CD14-positive monocyte (primary cell): ENCODE measurements around the gene SPINK6. TPM values are rescaled to one million over a fixed set of nuclear protein-coding genes. Genes with fewer than 3 reads are reported as not detected.

Experiments
- DNase-seq, 3 donors: peaks; one replicate each; pipeline ENCODE4 v3.0.0-alpha.2; 2011 to 2022
- H2AFZ ChIP-seq: 2 replicates; pipeline ENCODE4 v1.6.0; 2012; ENCODE audit warnings: mild to moderate bottlenecking, low read depth, low read length, inconsistent platforms; ENCODE audit not compliant: insufficient read depth, poor library complexity, severe bottlenecking
- H3K27ac ChIP-seq, 2 donors: 1 replicate in 1 of 2; 2 replicates in 1 of 2; pipeline ENCODE4 v1.5.1; 2012 to 2013; ENCODE audit warnings: low read length in 2 of 2, control low read depth in 1 of 2, inconsistent platforms in 1 of 2, low read depth in 1 of 2, mild to moderate bottlenecking in 1 of 2
- H3K27me3 ChIP-seq, 2 donors: one replicate each; pipeline versions ENCODE4 v1.6.0 to v1.6.1; 2011 to 2013; ENCODE audit warnings: low read length in 2 of 2; ENCODE audit not compliant: control insufficient read depth in 2 of 2, insufficient read depth in 2 of 2
- H3K36me3 ChIP-seq, 2 donors: replicated peaks in 1 of 2; 1 replicate in 1 of 2; 2 replicates in 1 of 2; pipeline versions ENCODE4 v1.5.1 to v1.6.1; 2012 to 2013; ENCODE audit warnings: low read length in 2 of 2, control low read depth in 1 of 2, inconsistent platforms in 1 of 2, mild to moderate bottlenecking in 1 of 2; ENCODE audit not compliant: insufficient read depth in 2 of 2, control insufficient read depth in 1 of 2
- H3K4me1 ChIP-seq, 2 donors: 1 replicate in 1 of 2; 2 replicates in 1 of 2; pipeline versions ENCODE4 v1.5.1 to v1.6.1; 2012 to 2013; ENCODE audit warnings: low read length in 2 of 2, control low read depth in 1 of 2, inconsistent platforms in 1 of 2, mild to moderate bottlenecking in 1 of 2, moderate library complexity in 1 of 2; ENCODE audit not compliant: insufficient read depth in 2 of 2, control insufficient read depth in 1 of 2
- H3K4me2 ChIP-seq: replicated peaks from 2 replicates; pipeline ENCODE3; 2012; ENCODE audit warnings: low read length, moderate library complexity, mild to moderate bottlenecking; ENCODE audit not compliant: poor library complexity, severe bottlenecking; ENCODE audit errors: extremely low read depth
- H3K4me3 ChIP-seq, 3 experiments: fragments of 200-600 bp in 1 of 3; sonication (generic) in 1 of 3; replicated peaks in 1 of 3; 1 replicate in 2 of 3; 2 replicates in 1 of 3; pipeline ENCODE4 v1.5.1; 2011 to 2013; ENCODE audit warnings: low read length in 3 of 3, mild to moderate bottlenecking in 3 of 3, control low read depth in 2 of 3, low read depth in 2 of 3, inconsistent platforms in 1 of 3, moderate library complexity in 1 of 3
- H3K79me2 ChIP-seq: 2 replicates; pipeline ENCODE4 v1.6.0; 2012; ENCODE audit warnings: mild to moderate bottlenecking, control low read depth, inconsistent platforms, low read length, moderate library complexity; ENCODE audit not compliant: insufficient read depth
- H3K9ac ChIP-seq: 2 replicates; pipeline ENCODE4 v1.6.0; 2017; ENCODE audit warnings: low read length, mild to moderate bottlenecking; ENCODE audit not compliant: insufficient read depth, poor library complexity, severe bottlenecking
- H3K9me3 ChIP-seq, 2 donors: replicated peaks in 1 of 2; 1 replicate in 1 of 2; 2 replicates in 1 of 2; pipeline versions ENCODE4 v1.5.1 to v1.6.1; 2012 to 2013; ENCODE audit warnings: low read length in 2 of 2, control low read depth in 1 of 2; ENCODE audit not compliant: control insufficient read depth in 1 of 2, insufficient read depth in 1 of 2
- H4K20me1 ChIP-seq: 2 replicates; pipeline ENCODE4 v1.6.0; 2012; ENCODE audit warnings: mild to moderate bottlenecking, low read length, control low read depth, moderate library complexity; ENCODE audit not compliant: insufficient read depth
- H3K27ac Mint-ChIP-seq, 7 donors: one replicate each; pipeline ENCODE4 v1.8.0; 2020; ENCODE audit warnings: mild to moderate bottlenecking in 7 of 7, mixed read lengths in 7 of 7, moderate library complexity in 6 of 7, inconsistent platforms in 2 of 7
- H3K27me3 Mint-ChIP-seq, 3 donors: one replicate each; pipeline ENCODE4 v1.8.0; 2021 to 2022; ENCODE audit warnings: low read depth in 3 of 3, mild to moderate bottlenecking in 3 of 3, mixed read lengths in 3 of 3, moderate library complexity in 3 of 3, inconsistent platforms in 1 of 3
- H3K36me3 Mint-ChIP-seq, 2 donors: one replicate each; pipeline ENCODE4 v1.8.0; 2020; ENCODE audit warnings: mixed read lengths in 2 of 2, inconsistent platforms in 1 of 2, mild to moderate bottlenecking in 1 of 2
- H3K4me1 Mint-ChIP-seq: one replicate; pipeline ENCODE4 v1.8.0; 2020; ENCODE audit warnings: mild to moderate bottlenecking, mixed read lengths
- H3K4me3 Mint-ChIP-seq, 2 donors: one replicate each; pipeline ENCODE4 v1.8.0; 2020; ENCODE audit warnings: mild to moderate bottlenecking in 2 of 2, mixed read lengths in 2 of 2, moderate library complexity in 1 of 2
- H3K9me3 Mint-ChIP-seq, 7 donors: one replicate each; pipeline ENCODE4 v1.8.0; 2020 to 2022; ENCODE audit warnings: mixed read lengths in 7 of 7, mild to moderate bottlenecking in 6 of 7, moderate library complexity in 6 of 7, inconsistent platforms in 2 of 7
- CTCF ChIP-seq: fragments of 200-600 bp; IDR thresholded peaks from one replicate; pipeline ENCODE4 v1.8.0; 2022; ENCODE audit warnings: antibody characterized with exemption, mild to moderate bottlenecking
- WGBS: methylation state at CpG from one replicate; pipeline ENCODE4 v1.1.5; 2013; ENCODE audit warnings: missing lambda C conversion rate; ENCODE audit not compliant: insufficient coverage; 5-methylcytosine and 5-hydroxymethylcytosine counted together
- intact Hi-C, 2 donors: fragments of 100-400 bp; cut with micrococcal nuclease; formaldehyde crosslinking; loops; one replicate each; pipeline versions ENCODE4 v1.15.0 to v1.15.1; 2023
- polyA plus RNA-seq, 3 donors: library from polyadenylated mRNA; depleted of rRNA in 1 of 3; unstranded in 2 of 3; stranded (reverse) in 1 of 3; fragments of 300-500 nt in 2 of 3; fragments of >200 nt in 1 of 3; fragmentation: Illumina TruSeq in 2 of 3; gene quantifications; 1 replicate in 2 of 3; 2 replicates in 1 of 3; pipeline ENCODE4 v1.2.3, GENCODE V29; 2012 to 2021

Gene SPINK6
- polyA plus RNA-seq, 3 donors = not detected

GRCh38 chr5:148166550-148167283 is 36.1 kb upstream of the SPINK6 start:
- H3K27me3 ChIP-seq = no peaks in the 10 kb centered on the region
- no CpG with 5 or more reads among the region's 4 CpGs for WGBS
- no peaks in the 10 kb centered on the region for H3K9me3 ChIP-seq
- no peak overlapping the region for H3K27ac ChIP-seq
- H2AFZ ChIP-seq = no peak overlapping the region
- H3K36me3 ChIP-seq = no peaks in the 10 kb centered on the region
- DNase-seq = no peak
- Mint-ChIP-seq H3K4me1 (no peaks in the 10 kb centered on the region), H3K36me3 (no peaks in the 10 kb centered on the region), H3K27me3 (peaks cover 0 to 2% (median 0%) of the 10 kb centered on the region in 3 donors), H3K4me3 (no peak overlapping the region), H3K9me3 (peaks cover 0 to 6% (median 2%) of the 10 kb centered on the region in 7 donors), H3K27ac (no peak overlapping the region)
- no peaks in the 10 kb centered on the region for H3K4me1 ChIP-seq
- no peak for TF ChIP-seq CTCF
- no peak overlapping the region for H3K9ac ChIP-seq
- no peaks in the 10 kb centered on the region for H3K79me2 ChIP-seq
- H3K4me3 ChIP-seq = no peak overlapping the region
- H4K20me1 ChIP-seq = no peaks in the 10 kb centered on the region
- no peak overlapping the region for H3K4me2 ChIP-seq
- intact Hi-C loops = no loop called here

- no peak for DNase-seq
- Mint-ChIP-seq H3K4me3 (no peak within 1 kb of the TSS), H3K27ac (no peak within 1 kb of the TSS), H3K4me1 (no peaks in the 10 kb centered on the region), H3K36me3 (no peaks in the 10 kb centered on the region), H3K9me3 (peaks cover 0 to 4% (median 2%) of the 10 kb centered on the region in 7 donors), H3K27me3 (peaks cover 0 to 6% (median 4%) of the 10 kb centered on the region in 3 donors)
- WGBS = no CpG with 5 or more reads among the region's 1 CpG
- no peaks in the 10 kb centered on the region for H3K4me1 ChIP-seq
- no peak within 1 kb of the TSS for H3K9ac ChIP-seq
- H3K27ac ChIP-seq = no peak within 1 kb of the TSS
- no peaks in the 10 kb centered on the region for H4K20me1 ChIP-seq
- intact Hi-C loops = no loop called here
- H2AFZ ChIP-seq = peak within 1 kb of the TSS; percentile 35
- no peak within 1 kb of the TSS for H3K4me3 ChIP-seq
- no peaks in the 10 kb centered on the region for H3K27me3 ChIP-seq
- no peak within 1 kb of the TSS for H3K4me2 ChIP-seq
- H3K79me2 ChIP-seq = no peaks in the 10 kb centered on the region
- no peaks in the 10 kb centered on the region for H3K9me3 ChIP-seq
- no peak for TF ChIP-seq CTCF
- no peaks in the 10 kb centered on the region for H3K36me3 ChIP-seq
Measured at GRCh38 chr5:148168246-148168645, 34.6 kb upstream of the SPINK6 start, which contains the start of gene SPINK14. TSS of gene SPINK14 (plus strand) at chr5:148168546. CDS start at chr5:148169733, 1,187 bp downstream.
